ENCODE measurements around the gene C1orf174. TPM values are rescaled to one million over a fixed set of nuclear protein-coding genes. Genes with fewer than 3 reads are reported as not detected.
A peak's percentile ranks its signal among the peaks of the same experiment; 100 is the strongest.

C1orf174 gene
- total and polyA plus RNA-seq, 2 of the 13 experiments (the other 11 are each of a cell fraction or from before 2014, with no cell fraction given): 21.6 to 31.4 TPM

DNA sequence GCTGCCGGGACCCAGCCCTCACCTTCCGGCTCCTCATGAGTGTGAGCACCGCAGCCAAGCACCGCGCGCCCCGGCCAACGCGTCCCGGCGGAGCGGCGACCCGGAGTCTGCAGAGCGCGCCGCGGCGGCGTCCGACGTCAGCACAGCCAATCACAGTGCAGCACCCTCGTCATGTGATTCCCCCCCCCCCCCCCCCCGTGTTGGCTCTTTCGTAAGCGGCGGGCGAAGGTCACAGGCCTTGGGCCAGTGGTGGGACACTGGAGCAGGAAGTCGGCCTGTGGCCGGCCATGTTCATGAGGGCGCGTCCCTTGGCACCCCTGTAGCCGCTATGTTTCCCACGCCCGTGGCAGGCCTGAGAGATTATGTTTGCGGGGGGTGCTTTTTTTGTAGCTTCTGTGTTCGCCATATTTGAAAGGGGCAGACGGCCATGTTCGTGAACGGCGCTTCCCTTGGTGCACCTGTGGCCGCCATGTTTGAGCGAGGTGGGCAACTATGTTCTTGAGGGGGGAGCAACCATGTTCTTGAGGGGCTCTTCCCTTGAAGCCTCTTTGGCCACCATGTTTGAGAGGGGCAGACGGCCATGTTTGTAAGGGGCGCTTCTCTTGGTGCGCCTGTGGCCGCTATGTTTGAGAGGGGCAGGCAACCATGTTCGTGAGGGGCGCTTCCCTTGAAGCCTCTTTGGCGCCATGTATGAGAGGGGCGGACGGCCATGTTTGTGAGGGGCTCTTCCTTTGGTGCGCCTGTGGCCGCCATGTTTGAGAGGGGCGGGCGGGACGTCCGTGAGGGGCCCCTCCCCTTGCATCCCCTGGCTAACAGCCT, at the start of gene C1orf174 (continued):
- TF ChIP-seq ZNF703 (CRISPR knock-in tag; IDR thresholded peaks at IDR 0.05; ENCODE audit: borderline replicate concordance): no peak
- peak; percentile 90 for TF ChIP-seq ZFX (CRISPR knock-in tag; IDR thresholded peaks at IDR 0.05; ENCODE audit: low read depth)
- TF ChIP-seq TARDBP (CRISPR knock-in tag; IDR thresholded peaks at IDR 0.05): peak; percentile 87
- TF ChIP-seq RXRA (CRISPR knock-in tag; IDR thresholded peaks at IDR 0.05): no peak
- TF ChIP-seq KDM3A (CRISPR knock-in tag; IDR thresholded peaks at IDR 0.05; ENCODE audit: low read depth): no peak; the same call in 1 of the 2 replicates
- TF ChIP-seq ARNTL (CRISPR knock-in tag; IDR thresholded peaks at IDR 0.05): peak; percentile 21
- TF ChIP-seq, protein P1, sequence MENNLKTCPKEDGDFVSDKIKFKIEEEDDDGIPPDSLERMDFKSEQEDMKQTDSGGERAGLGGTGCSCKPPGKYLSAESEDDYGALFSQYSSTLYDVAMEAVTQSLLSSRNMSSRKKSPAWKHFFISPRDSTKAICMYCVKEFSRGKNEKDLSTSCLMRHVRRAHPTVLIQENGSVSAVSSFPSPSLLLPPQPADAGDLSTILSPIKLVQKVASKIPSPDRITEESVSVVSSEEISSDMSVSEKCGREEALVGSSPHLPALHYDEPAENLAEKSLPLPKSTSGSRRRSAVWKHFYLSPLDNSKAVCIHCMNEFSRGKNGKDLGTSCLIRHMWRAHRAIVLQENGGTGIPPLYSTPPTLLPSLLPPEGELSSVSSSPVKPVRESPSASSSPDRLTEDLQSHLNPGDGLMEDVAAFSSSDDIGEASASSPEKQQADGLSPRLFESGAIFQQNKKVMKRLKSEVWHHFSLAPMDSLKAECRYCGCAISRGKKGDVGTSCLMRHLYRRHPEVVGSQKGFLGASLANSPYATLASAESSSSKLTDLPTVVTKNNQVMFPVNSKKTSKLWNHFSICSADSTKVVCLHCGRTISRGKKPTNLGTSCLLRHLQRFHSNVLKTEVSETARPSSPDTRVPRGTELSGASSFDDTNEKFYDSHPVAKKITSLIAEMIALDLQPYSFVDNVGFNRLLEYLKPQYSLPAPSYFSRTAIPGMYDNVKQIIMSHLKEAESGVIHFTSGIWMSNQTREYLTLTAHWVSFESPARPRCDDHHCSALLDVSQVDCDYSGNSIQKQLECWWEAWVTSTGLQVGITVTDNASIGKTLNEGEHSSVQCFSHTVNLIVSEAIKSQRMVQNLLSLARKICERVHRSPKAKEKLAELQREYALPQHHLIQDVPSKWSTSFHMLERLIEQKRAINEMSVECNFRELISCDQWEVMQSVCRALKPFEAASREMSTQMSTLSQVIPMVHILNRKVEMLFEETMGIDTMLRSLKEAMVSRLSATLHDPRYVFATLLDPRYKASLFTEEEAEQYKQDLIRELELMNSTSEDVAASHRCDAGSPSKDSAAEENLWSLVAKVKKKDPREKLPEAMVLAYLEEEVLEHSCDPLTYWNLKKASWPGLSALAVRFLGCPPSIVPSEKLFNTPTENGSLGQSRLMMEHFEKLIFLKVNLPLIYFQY (CRISPR knock-in tag; IDR thresholded peaks at IDR 0.05; ENCODE audit: borderline replicate concordance): 0 out of 2 replicates have a peak, but pooled peaks have one; percentile 1
- TF ChIP-seq GATAD1 (CRISPR knock-in tag; IDR thresholded peaks at IDR 0.05): peak; percentile 56
- no peak; the same call in 1 of the 2 replicates for TF ChIP-seq NCOA2 (CRISPR knock-in tag; IDR thresholded peaks at IDR 0.05)
- TF ChIP-seq, protein P2, sequence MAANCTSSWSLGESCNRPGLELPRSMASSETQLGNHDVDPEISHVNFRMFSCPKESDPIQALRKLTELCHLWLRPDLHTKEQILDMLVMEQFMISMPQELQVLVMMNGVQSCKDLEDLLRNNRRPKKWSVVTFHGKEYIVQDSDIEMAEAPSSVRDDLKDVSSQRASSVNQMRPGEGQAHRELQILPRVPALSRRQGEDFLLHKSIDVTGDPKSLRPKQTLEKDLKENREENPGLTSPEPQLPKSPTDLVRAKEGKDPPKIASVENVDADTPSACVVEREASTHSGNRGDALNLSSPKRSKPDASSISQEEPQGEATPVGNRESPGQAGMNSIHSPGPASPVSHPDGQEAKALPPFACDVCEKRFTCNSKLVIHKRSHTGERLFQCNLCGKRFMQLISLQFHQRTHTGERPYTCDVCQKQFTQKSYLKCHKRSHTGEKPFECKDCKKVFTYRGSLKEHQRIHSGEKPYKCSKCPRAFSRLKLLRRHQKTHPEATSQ (CRISPR knock-in tag; IDR thresholded peaks at IDR 0.05; ENCODE audit: borderline replicate concordance): peak; percentile 56; the same call in 1 of the 2 replicates
- TF ChIP-seq, protein P3, sequence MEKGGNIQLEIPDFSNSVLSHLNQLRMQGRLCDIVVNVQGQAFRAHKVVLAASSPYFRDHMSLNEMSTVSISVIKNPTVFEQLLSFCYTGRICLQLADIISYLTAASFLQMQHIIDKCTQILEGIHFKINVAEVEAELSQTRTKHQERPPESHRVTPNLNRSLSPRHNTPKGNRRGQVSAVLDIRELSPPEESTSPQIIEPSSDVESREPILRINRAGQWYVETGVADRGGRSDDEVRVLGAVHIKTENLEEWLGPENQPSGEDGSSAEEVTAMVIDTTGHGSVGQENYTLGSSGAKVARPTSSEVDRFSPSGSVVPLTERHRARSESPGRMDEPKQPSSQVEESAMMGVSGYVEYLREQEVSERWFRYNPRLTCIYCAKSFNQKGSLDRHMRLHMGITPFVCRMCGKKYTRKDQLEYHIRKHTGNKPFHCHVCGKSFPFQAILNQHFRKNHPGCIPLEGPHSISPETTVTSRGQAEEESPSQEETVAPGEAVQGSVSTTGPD (CRISPR knock-in tag; IDR thresholded peaks at IDR 0.05): no peak
- no peak for TF ChIP-seq JUND (CRISPR knock-in tag; IDR thresholded peaks at IDR 0.05)
- peak; percentile 18; the same call in 1 of the 2 replicates for TF ChIP-seq ZBTB42 (CRISPR knock-in tag; IDR thresholded peaks at IDR 0.05)
- TF ChIP-seq ZNF850 (CRISPR knock-in tag; conservative IDR thresholded peaks at IDR 0.05): no peak
- TF ChIP-seq, protein P4, sequence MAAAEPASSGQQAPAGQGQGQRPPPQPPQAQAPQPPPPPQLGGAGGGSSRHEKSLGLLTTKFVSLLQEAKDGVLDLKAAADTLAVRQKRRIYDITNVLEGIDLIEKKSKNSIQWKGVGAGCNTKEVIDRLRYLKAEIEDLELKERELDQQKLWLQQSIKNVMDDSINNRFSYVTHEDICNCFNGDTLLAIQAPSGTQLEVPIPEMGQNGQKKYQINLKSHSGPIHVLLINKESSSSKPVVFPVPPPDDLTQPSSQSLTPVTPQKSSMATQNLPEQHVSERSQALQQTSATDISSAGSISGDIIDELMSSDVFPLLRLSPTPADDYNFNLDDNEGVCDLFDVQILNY (CRISPR knock-in tag; conservative IDR thresholded peaks at IDR 0.05): peak; percentile 84; the same call in 1 of the 2 replicates
- no peak for TF ChIP-seq PAWR (CRISPR knock-in tag; IDR thresholded peaks at IDR 0.05; ENCODE audit: borderline replicate concordance)
- TF ChIP-seq MXI1 (IDR thresholded peaks at IDR 0.05; ENCODE audit: borderline replicate concordance, low read depth, low read length): peak; percentile 76; the same call in 1 of the 3 replicates
- no peak; the same call in 1 of the 2 replicates for TF ChIP-seq NCOR1 (IDR thresholded peaks at IDR 0.05; ENCODE audit: borderline replicate concordance, low read length)
- no peak for TF ChIP-seq BCL6 (CRISPR knock-in tag; IDR thresholded peaks at IDR 0.05)
- no peak for TF ChIP-seq PAX8 (CRISPR knock-in tag; IDR thresholded peaks at IDR 0.05; ENCODE audit: borderline replicate concordance)
- 0 out of 2 replicates have a peak, but pooled peaks have one; percentile 15 for TF ChIP-seq RARA (CRISPR knock-in tag; IDR thresholded peaks at IDR 0.05)
